HEK293 (cell line): ENCODE results near the gene KLHL7.

ENCODE experiments used
- CTCF ChIA-PET: fragments of 350-600 bp; formaldehyde crosslinking; extraction: SDS; loops from one replicate; lab custom pipeline; 2021; ENCODE audit warnings: antibody characterized with exemption; lab: Yijun Ruan, JAX
- POLR2A ChIA-PET: fragments of 300-600 bp; formaldehyde crosslinking; extraction: SDS; loops from one replicate; lab custom pipeline; 2020; ENCODE audit warnings: antibody characterized with exemption, inconsistent platforms; lab: Yijun Ruan, JAX
- H3K27ac ChIP-seq: fragments of 200-500 bp; sonication (Bioruptor generic); 2 replicates; pipeline ENCODE4 v1.5.1; 2014; ENCODE audit warnings: low read depth, low read length, control low read depth, inconsistent platforms; ENCODE audit errors: extremely low read depth
- H3K36me3 ChIP-seq, 2 experiments: fragments of 200-500 bp in 1 of 2; sonication (Bioruptor generic) in 1 of 2; 1 replicate in 1 of 2; 2 replicates in 1 of 2; pipeline ENCODE4 v1.5.1; 2014 to 2017; ENCODE audit warnings: inconsistent platforms in 2 of 2, low read length in 2 of 2; ENCODE audit not compliant: control insufficient read depth in 2 of 2, insufficient read depth in 1 of 2
- H3K4me1 ChIP-seq: fragments of 200-500 bp; sonication (Bioruptor generic); 2 replicates; pipeline ENCODE4 v1.5.1; 2014; ENCODE audit warnings: mild to moderate bottlenecking, low read length, inconsistent platforms; ENCODE audit not compliant: control insufficient read depth, insufficient read depth
- H3K4me3 ChIP-seq: 2 replicates; pipeline ENCODE4 v1.5.1; 2011; ENCODE audit warnings: low read depth, mild to moderate bottlenecking, control low read depth, low read length, moderate library complexity
- H3K9me3 ChIP-seq: fragments of 200-500 bp; sonication (Bioruptor generic); 2 replicates; pipeline ENCODE4 v1.5.1; 2014; ENCODE audit warnings: low read depth, low read length, inconsistent platforms; ENCODE audit not compliant: control insufficient read depth, insufficient read depth
- GLI2 ChIP-seq: fragments of 450-650 bp; formaldehyde crosslinking; IDR thresholded peaks from 2 replicates; pipeline ENCODE4; 2017; ENCODE audit warnings: missing biosample characterization, missing genetic modification characterization, low read depth, borderline replicate concordance
- HOXD13 ChIP-seq: sonication (generic); formaldehyde crosslinking; IDR thresholded peaks from 2 replicates; pipeline ENCODE4 v1.8.0; 2022; ENCODE audit warnings: missing genetic modification reagents, borderline replicate concordance
- IKZF3 ChIP-seq: fragments of 450-650 bp; IDR thresholded peaks from 2 replicates; pipeline ENCODE4 v1.5.0; 2018; ENCODE audit warnings: missing biosample characterization, mild to moderate bottlenecking, missing genetic modification characterization, moderate library complexity
- KLF10 ChIP-seq: fragments of 450-650 bp; IDR thresholded peaks from 2 replicates; pipeline ENCODE4 v1.5.1; 2018; ENCODE audit warnings: missing biosample characterization, mild to moderate bottlenecking, missing genetic modification characterization
- ZNF138 ChIP-seq: fragments of 450-650 bp; formaldehyde crosslinking; IDR thresholded peaks from 2 replicates; pipeline ENCODE4 v1.5.1; 2016; ENCODE audit warnings: missing biosample characterization, missing genetic modification characterization, borderline replicate concordance
- ZNF16 ChIP-seq: fragments of 450-650 bp; formaldehyde crosslinking; IDR thresholded peaks from 2 replicates; pipeline ENCODE4 v1.5.1; 2016; ENCODE audit warnings: low read depth, missing biosample characterization, missing genetic modification characterization
- ZNF24 ChIP-seq: fragments of 450-650 bp; formaldehyde crosslinking; IDR thresholded peaks from 2 replicates; pipeline ENCODE4 v1.5.1; 2016; ENCODE audit warnings: missing biosample characterization, missing genetic modification characterization
- ZNF335 ChIP-seq: fragments of 450-650 bp; formaldehyde crosslinking; conservative IDR thresholded peaks from 2 replicates; pipeline ENCODE4 v1.5.1; 2016; ENCODE audit warnings: missing biosample characterization, missing genetic modification characterization
- ZNF777 ChIP-seq: fragments of 450-650 bp; formaldehyde crosslinking; IDR thresholded peaks from 2 replicates; pipeline ENCODE4 v1.5.1; 2017; ENCODE audit warnings: missing biosample characterization, missing genetic modification characterization, borderline replicate concordance
- ZNF837 ChIP-seq: fragments of 450-650 bp; formaldehyde crosslinking; IDR thresholded peaks from 2 replicates; pipeline ENCODE4 v1.5.1; 2016; ENCODE audit warnings: missing biosample characterization, missing genetic modification characterization
- ZNF843 ChIP-seq: fragments of 450-650 bp; formaldehyde crosslinking; IDR thresholded peaks from 2 replicates; pipeline ENCODE4 v1.5.1; 2016; ENCODE audit warnings: missing biosample characterization, missing genetic modification characterization
- ZSCAN16 ChIP-seq: fragments of 450-650 bp; formaldehyde crosslinking; IDR thresholded peaks from 2 replicates; pipeline ENCODE4 v1.5.1; 2016; ENCODE audit warnings: missing biosample characterization, missing genetic modification characterization
- TF ChIP-seq, protein P1 (sequence below): fragments of 450-650 bp; formaldehyde crosslinking; IDR thresholded peaks from 2 replicates; pipeline ENCODE4 v1.5.1; 2016; ENCODE audit warnings: missing biosample characterization, missing genetic modification characterization
- TF ChIP-seq, protein P2 (sequence below): fragments of 450-650 bp; formaldehyde crosslinking; IDR thresholded peaks from 2 replicates; pipeline ENCODE4 v1.5.1; 2016; ENCODE audit warnings: missing biosample characterization, missing genetic modification characterization, low read depth
- TF ChIP-seq, protein P3 (sequence below): fragments of 450-650 bp; formaldehyde crosslinking; IDR thresholded peaks from 2 replicates; pipeline ENCODE4 v1.5.1; 2017; ENCODE audit warnings: missing biosample characterization, missing genetic modification characterization

KLHL7 gene

DNA sequence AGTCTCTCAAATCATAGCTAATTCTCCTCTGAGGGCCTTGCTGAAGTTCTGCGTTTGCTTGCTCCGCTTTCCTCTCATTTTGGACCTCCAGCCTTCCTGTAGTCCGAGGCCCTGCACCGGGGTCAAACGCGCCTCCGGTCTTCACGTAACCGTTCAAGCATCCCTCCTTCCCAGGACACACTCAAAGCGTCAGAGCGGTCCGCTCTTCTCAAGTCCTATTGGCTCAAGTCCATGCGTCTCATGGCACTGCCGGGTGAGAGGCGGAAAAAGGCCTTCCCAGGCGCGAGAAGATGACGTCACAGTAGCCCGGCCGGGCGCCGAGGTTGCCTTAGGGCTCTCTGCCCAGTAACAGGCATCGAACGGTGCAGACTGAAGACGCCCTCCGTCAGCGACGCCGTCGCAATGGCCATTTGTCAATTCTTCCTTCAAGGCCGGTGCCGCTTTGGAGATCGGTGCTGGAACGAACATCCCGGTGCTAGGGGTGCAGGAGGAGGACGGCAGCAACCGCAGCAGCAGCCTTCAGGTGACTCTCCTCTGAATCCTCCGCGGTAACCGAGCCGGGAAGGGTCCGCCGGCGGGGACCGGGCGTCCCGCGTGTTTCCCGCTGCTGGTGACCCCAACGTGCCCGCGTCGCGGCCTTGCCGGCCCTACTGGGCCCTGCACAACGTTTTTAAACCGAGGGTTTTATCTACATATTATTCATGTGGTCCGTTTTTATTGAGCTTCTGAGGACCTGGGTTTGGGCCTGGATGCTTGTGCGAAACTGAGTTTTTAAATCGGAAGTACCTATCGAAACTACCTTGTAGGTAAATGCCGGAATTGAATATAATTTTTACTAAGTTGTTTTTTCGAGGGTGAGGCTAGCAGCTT lies 76.3 kb downstream of the KLHL7 start, which contains the start of gene NUP42 (continued):
- TF ChIP-seq, protein P1, sequence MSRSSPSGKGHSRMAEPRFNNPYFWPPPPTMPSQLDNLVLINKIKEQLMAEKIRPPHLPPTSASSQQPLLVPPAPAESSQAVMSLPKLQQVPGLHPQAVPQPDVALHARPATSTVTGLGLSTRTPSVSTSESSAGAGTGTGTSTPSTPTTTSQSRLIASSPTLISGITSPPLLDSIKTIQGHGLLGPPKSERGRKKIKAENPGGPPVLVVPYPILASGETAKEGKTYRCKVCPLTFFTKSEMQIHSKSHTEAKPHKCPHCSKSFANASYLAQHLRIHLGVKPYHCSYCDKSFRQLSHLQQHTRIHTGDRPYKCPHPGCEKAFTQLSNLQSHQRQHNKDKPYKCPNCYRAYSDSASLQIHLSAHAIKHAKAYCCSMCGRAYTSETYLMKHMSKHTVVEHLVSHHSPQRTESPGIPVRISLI (tag by site-specific recombination) = no peak
- TF ChIP-seq ZNF843 (tag by site-specific recombination) = peak; percentile 47; the same call in 1 of the 2 replicates
- TF ChIP-seq, protein P2, sequence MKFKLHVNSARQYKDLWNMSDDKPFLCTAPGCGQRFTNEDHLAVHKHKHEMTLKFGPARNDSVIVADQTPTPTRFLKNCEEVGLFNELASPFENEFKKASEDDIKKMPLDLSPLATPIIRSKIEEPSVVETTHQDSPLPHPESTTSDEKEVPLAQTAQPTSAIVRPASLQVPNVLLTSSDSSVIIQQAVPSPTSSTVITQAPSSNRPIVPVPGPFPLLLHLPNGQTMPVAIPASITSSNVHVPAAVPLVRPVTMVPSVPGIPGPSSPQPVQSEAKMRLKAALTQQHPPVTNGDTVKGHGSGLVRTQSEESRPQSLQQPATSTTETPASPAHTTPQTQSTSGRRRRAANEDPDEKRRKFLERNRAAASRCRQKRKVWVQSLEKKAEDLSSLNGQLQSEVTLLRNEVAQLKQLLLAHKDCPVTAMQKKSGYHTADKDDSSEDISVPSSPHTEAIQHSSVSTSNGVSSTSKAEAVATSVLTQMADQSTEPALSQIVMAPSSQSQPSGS (tag by site-specific recombination) = peak; percentile 99
- TF ChIP-seq, all 188 proteins: peak for 56

DNA sequence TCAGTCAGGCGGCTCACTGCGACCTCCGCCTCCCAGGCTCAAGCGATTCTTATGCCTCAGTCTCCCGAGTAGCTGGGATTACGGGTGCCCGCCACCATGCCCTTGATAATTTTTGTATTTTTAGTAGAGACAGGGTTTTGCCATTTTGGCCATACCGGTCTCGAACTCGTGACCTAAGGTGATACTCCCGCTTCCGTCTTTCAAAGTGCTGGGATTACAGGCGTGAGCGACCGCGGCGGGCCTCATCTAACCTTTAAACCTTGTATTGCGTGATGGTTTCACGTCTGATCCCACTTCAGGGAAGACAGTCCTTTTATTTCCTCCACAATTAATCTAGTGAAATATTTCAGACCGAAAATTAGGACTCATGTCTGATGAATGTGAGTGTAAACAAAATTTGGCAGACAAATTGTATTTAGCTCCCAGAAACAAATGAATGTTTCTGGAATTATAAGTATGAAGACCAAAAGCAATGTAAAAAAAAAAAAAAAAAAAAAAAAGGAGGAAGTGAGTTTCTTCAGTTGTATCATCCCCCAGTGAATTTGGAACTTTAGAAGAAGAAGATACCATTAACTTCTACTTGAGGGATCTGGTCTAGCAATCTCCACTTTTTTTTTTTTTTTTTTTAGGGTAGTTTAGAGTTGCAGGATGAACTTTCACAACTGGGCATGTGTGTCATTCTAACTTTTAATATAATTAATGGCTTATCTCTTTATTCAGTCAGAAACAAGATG lies 77.9 kb downstream of the KLHL7 start:
- Histone ChIP-seq H3K4me3 (peak overlapping the region; percentile 75), H3K36me3 (peaks cover 33 to 35% of the 10 kb centered on the region in 2 experiments), H3K4me1 (peaks cover 5% of the 10 kb centered on the region), H3K27ac (peak overlapping the region; percentile 29)
- POLR2A ChIA-PET = interaction anchor here (0.6 to 0.7 kb wide), 2 partner anchors 76 to 684 kb away, joined by 3 to 5 read pairs; no protein-coding TSS in a partner anchor
- TF ChIP-seq, protein P1 (tag by site-specific recombination) = 0 out of 2 replicates have a peak, but pooled peaks have one; percentile 52
- TF ChIP-seq ZNF24 (tag by site-specific recombination) (no peak), IKZF3 (no peak), ZNF16 (no peak), ZNF837 (no peak), GLI2 (tag by site-specific recombination) (no peak), HOXD13 (CRISPR knock-in tag) (no peak), KLF10 (tag by site-specific recombination) (no peak), ZNF138 (tag by site-specific recombination) (no peak), ZNF777 (tag by site-specific recombination) (no peak), ZSCAN16 (tag by site-specific recombination) (no peak), ZNF335 (peak; percentile 38; the same call in 1 of the 2 replicates)
- TF ChIP-seq, protein P3, sequence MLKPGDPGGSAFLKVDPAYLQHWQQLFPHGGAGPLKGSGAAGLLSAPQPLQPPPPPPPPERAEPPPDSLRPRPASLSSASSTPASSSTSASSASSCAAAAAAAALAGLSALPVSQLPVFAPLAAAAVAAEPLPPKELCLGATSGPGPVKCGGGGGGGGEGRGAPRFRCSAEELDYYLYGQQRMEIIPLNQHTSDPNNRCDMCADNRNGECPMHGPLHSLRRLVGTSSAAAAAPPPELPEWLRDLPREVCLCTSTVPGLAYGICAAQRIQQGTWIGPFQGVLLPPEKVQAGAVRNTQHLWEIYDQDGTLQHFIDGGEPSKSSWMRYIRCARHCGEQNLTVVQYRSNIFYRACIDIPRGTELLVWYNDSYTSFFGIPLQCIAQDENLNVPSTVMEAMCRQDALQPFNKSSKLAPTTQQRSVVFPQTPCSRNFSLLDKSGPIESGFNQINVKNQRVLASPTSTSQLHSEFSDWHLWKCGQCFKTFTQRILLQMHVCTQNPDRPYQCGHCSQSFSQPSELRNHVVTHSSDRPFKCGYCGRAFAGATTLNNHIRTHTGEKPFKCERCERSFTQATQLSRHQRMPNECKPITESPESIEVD (tag by site-specific recombination) = no peak
- TF ChIP-seq, all 188 proteins: peak for 2
- no peaks in the 10 kb centered on the region for H3K9me3 ChIP-seq
- CTCF ChIA-PET = interaction anchor here (0.5 to 1.7 kb wide), 7 partner anchors 11 to 1074 kb away, joined by 3 to 15 read pairs (median 4); no protein-coding TSS in a partner anchor
